PFSK-1 (cell line): Measurements from ENCODE around the gene SLC35G2.

ENCODE experiments used
- POLR2AphosphoS5 ChIP-seq: IDR thresholded peaks from 2 replicates; pipeline ENCODE4 v1.6.1; 2012; ENCODE audit warnings: low read depth, mild to moderate bottlenecking, control low read depth, low read length, moderate library complexity
- TF ChIP-seq, protein P1 (sequence below), 2 experiments: IDR thresholded peaks; 2 replicates each; pipeline versions ENCODE4 v1.6.1 to v1.8.0; 2011 to 2012; ENCODE audit warnings: low read depth in 2 of 2, low read length in 2 of 2, control low read depth in 1 of 2, inconsistent platforms in 1 of 2, mild to moderate bottlenecking in 1 of 2, moderate library complexity in 1 of 2; ENCODE audit not compliant: insufficient read depth in 1 of 2

DNA sequence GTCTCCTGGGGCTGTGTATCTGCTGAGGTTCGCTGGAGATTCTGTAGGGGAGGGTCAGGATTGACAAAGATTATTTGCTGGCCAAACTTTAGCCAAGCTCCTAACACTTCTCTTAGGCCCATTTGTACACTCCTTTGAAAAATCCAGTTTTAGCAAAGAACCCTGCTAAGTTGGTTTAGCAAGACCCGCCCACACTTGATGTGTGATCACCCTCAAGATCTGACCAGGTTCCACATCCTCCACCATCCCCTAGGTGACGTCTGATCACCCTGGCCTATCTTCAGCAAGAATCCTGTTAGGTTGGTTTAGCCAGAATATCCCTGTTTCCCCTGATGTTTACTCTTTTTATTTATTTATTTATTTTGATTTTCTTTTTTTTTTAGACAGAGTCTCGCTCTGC lies 14.8 kb upstream of the SLC35G2 start:
- TF ChIP-seq, protein P1, sequence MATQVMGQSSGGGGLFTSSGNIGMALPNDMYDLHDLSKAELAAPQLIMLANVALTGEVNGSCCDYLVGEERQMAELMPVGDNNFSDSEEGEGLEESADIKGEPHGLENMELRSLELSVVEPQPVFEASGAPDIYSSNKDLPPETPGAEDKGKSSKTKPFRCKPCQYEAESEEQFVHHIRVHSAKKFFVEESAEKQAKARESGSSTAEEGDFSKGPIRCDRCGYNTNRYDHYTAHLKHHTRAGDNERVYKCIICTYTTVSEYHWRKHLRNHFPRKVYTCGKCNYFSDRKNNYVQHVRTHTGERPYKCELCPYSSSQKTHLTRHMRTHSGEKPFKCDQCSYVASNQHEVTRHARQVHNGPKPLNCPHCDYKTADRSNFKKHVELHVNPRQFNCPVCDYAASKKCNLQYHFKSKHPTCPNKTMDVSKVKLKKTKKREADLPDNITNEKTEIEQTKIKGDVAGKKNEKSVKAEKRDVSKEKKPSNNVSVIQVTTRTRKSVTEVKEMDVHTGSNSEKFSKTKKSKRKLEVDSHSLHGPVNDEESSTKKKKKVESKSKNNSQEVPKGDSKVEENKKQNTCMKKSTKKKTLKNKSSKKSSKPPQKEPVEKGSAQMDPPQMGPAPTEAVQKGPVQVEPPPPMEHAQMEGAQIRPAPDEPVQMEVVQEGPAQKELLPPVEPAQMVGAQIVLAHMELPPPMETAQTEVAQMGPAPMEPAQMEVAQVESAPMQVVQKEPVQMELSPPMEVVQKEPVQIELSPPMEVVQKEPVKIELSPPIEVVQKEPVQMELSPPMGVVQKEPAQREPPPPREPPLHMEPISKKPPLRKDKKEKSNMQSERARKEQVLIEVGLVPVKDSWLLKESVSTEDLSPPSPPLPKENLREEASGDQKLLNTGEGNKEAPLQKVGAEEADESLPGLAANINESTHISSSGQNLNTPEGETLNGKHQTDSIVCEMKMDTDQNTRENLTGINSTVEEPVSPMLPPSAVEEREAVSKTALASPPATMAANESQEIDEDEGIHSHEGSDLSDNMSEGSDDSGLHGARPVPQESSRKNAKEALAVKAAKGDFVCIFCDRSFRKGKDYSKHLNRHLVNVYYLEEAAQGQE (IDR thresholded peaks at IDR 0.05; ENCODE audit: insufficient read depth in 1 of 2, low read depth in 2 of 2, low read length in 2 of 2), result no peak
- no peak for TF ChIP-seq POLR2AphosphoS5
